Neural progenitor cell (in vitro differentiated cells): ENCODE measurements around the gene EP400.

Source experiments
- EZH2 ChIP-seq: fragments of 200-600 bp; sonication (generic); IDR thresholded peaks from 2 replicates; pipeline ENCODE4 v1.6.1; 2017; ENCODE audit warnings: antibody characterized with exemption, mild to moderate bottlenecking, moderate library complexity
- EZH2phosphoT487 ChIP-seq: fragments of 200-600 bp; sonication (generic); IDR thresholded peaks from 2 replicates; pipeline ENCODE4 v1.6.1; 2017; ENCODE audit warnings: antibody characterized with exemption
- TF ChIP-seq, protein P1 (sequence below): fragments of 200-600 bp; sonication (generic); IDR thresholded peaks from 2 replicates; pipeline ENCODE4 v1.5.1; 2017; ENCODE audit warnings: antibody characterized with exemption, mild to moderate bottlenecking

DNA sequence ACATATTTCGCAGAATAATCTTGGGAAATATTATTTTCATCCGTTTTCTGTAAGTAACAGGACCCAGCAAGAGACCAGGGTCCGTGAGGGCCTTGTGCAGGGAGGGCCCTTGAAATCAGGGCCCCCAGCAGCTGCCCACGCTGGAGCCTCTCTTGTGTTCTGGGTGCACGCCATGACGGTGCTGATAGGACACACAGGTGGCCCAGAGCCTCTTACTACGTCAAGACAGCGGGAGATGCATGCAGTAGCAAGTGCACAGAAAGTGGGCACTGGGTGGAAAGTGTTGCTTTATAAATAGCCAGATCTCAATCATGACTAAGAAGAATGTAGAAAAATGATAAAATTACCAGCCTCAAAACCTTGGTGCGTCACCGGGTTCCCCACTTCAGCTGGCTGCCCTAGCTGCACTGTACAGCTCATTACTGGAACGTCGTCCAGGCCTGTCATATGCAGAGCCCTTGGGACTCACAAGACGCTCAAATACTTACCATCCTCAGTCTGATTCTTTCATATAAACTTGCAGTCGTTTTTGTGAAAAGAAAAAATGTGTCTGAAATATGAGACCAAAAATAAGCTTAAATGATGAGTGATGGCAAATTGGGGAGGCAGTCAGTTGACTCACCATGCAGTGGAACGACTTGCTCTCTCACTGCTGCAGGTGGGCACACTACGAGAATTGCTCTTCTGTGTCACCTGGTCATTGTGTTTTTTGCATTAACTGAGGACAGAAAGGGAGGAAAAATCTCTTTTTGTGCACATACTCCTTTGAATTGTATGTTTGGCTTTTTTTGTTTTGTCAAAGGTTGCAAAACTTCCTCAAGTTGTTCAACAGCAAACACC, 126.2 kb downstream of the EP400 start:
- no peak for TF ChIP-seq EZH2phosphoT487
- TF ChIP-seq, protein P1, sequence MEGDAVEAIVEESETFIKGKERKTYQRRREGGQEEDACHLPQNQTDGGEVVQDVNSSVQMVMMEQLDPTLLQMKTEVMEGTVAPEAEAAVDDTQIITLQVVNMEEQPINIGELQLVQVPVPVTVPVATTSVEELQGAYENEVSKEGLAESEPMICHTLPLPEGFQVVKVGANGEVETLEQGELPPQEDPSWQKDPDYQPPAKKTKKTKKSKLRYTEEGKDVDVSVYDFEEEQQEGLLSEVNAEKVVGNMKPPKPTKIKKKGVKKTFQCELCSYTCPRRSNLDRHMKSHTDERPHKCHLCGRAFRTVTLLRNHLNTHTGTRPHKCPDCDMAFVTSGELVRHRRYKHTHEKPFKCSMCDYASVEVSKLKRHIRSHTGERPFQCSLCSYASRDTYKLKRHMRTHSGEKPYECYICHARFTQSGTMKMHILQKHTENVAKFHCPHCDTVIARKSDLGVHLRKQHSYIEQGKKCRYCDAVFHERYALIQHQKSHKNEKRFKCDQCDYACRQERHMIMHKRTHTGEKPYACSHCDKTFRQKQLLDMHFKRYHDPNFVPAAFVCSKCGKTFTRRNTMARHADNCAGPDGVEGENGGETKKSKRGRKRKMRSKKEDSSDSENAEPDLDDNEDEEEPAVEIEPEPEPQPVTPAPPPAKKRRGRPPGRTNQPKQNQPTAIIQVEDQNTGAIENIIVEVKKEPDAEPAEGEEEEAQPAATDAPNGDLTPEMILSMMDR = no peak
- no peak for TF ChIP-seq EZH2
